HCT116 (cell line): ENCODE results near the gene RIMBP2. TPM values are rescaled to one million over a fixed set of nuclear protein-coding genes. Genes with fewer than 3 reads are reported as not detected.

Experiments
- ATAC-seq: fragments of 200-7000 bp; cut with Tn5 transposase; 2 replicates; pipeline ENCODE4 v1.9.1; 2020; ENCODE audit warnings: mild to moderate bottlenecking, moderate library complexity
- BruUV-seq: library from RNA; stranded (reverse); fragments of 400-500 nt; replicated peaks from 2 replicates; lab custom pipeline; 2021; lab: Mats Ljungman, UMichigan
- CTCF ChIA-PET: fragments of 300-600 bp; sonication (Branson Sonifier 250); formaldehyde crosslinking; loops from one replicate; lab custom pipeline; 2021; ENCODE audit warnings: antibody characterized with exemption; lab: Charles Lee
- POLR2A ChIA-PET: fragments of 300-600, 350-600 bp; sonication (Branson Sonifier 250); formaldehyde crosslinking; loops from one replicate; lab custom pipeline; 2021; ENCODE audit warnings: antibody characterized with exemption; lab: Charles Lee
- RAD21 ChIA-PET, 2 experiments: fragments of 300-600 bp; sonication (Branson Sonifier 250); formaldehyde crosslinking; loops; one replicate each; lab custom pipeline; 2023; ENCODE audit warnings: low total read pairs in 2 of 2; ENCODE audit not compliant: uncharacterized antibody in 2 of 2, unreplicated experiment in 2 of 2, low non-redundant PET in 1 of 2; lab: Charles Lee
- DNase-seq: peaks from one replicate; pipeline ENCODE4 v3.0.0-alpha.2; 2010; ENCODE audit warnings: low read depth, low spot score
- H2AFZ ChIP-seq: fragments of 200-600 bp; shearing (Covaris generic), sonication (generic); 2 replicates; pipeline ENCODE4 v1.6.1; 2017; ENCODE audit warnings: low read depth, mixed run types, mixed read lengths, antibody characterized with exemption, low read length; ENCODE audit not compliant: poor library complexity, severe bottlenecking
- H3K27ac ChIP-seq: 2 replicates; pipeline ENCODE4 v1.5.1; 2012; ENCODE audit warnings: low read depth, low read length
- H3K27me3 ChIP-seq: fragments of 200-600 bp; sonication (generic); 2 replicates; pipeline ENCODE4 v1.6.1; 2016; ENCODE audit warnings: mixed run types, low read length, mixed read lengths; ENCODE audit not compliant: insufficient read depth
- H3K36me3 ChIP-seq, 2 experiments: fragments of 200-500 bp in 1 of 2; fragments of 200-600 bp in 1 of 2; sonication (Bioruptor generic) in 1 of 2; sonication (generic) in 1 of 2; 2 replicates each; pipeline versions ENCODE4 v1.5.1 to v1.6.1; 2014 to 2016; ENCODE audit warnings: low read length in 2 of 2, inconsistent platforms in 1 of 2, mixed read lengths in 1 of 2, mixed run types in 1 of 2; ENCODE audit not compliant: insufficient read depth in 2 of 2, control insufficient read depth in 1 of 2
- H3K4me1 ChIP-seq, 2 experiments: fragments of 200-600 bp in 1 of 2; sonication (generic) in 1 of 2; 2 replicates each; pipeline versions ENCODE4 v1.5.1 to v1.6.1; 2012 to 2017; ENCODE audit warnings: low read length in 2 of 2, inconsistent platforms in 1 of 2, mild to moderate bottlenecking in 1 of 2, mixed read lengths in 1 of 2, mixed run types in 1 of 2, moderate library complexity in 1 of 2; ENCODE audit not compliant: insufficient read depth in 2 of 2, control insufficient read depth in 1 of 2
- H3K4me2 ChIP-seq: fragments of 200-600 bp; sonication (generic); 2 replicates; pipeline ENCODE4 v1.6.1; 2017; ENCODE audit warnings: mixed run types, low read length, mixed read lengths
- H3K4me3 ChIP-seq, 2 experiments: fragments of 200-600 bp in 1 of 2; sonication (generic) in 1 of 2; replicated peaks in 1 of 2; 2 replicates each; pipeline ENCODE4 v1.5.1; 2011 to 2016; ENCODE audit warnings: low read length in 2 of 2, control low read depth in 1 of 2, low read depth in 1 of 2, mild to moderate bottlenecking in 1 of 2, mixed read lengths in 1 of 2, mixed run types in 1 of 2
- H3K79me2 ChIP-seq: fragments of 200-600 bp; sonication (generic); 2 replicates; pipeline ENCODE4 v1.6.1; 2017; ENCODE audit warnings: mild to moderate bottlenecking, mixed run types, low read length, moderate library complexity, mixed read lengths; ENCODE audit not compliant: insufficient read depth
- H3K9ac ChIP-seq: fragments of 200-600 bp; sonication (generic); 2 replicates; pipeline ENCODE4 v1.6.1; 2016; ENCODE audit warnings: low read length, mixed read lengths
- H3K9me2 ChIP-seq: fragments of 200-600 bp; sonication (generic), shearing (Covaris generic); 2 replicates; pipeline ENCODE4 v1.6.1; 2017; ENCODE audit warnings: mixed run types, mild to moderate bottlenecking, moderate library complexity; ENCODE audit not compliant: insufficient read depth
- H3K9me3 ChIP-seq, 2 experiments: fragments of 200-500 bp in 1 of 2; fragments of 200-600 bp in 1 of 2; sonication (Bioruptor generic) in 1 of 2; sonication (generic) in 1 of 2; 2 replicates each; pipeline ENCODE4 v1.6.1; 2014 to 2017; ENCODE audit warnings: low read length in 2 of 2, mixed read lengths in 2 of 2, inconsistent platforms in 1 of 2, low read depth in 1 of 2, mild to moderate bottlenecking in 1 of 2, mixed run types in 1 of 2, moderate library complexity in 1 of 2; ENCODE audit not compliant: control insufficient read depth in 1 of 2, insufficient read depth in 1 of 2
- H4K20me1 ChIP-seq: fragments of 200-600 bp; sonication (generic), shearing (Covaris generic); 2 replicates; pipeline ENCODE4 v1.6.1; 2017; ENCODE audit warnings: mixed run types, mild to moderate bottlenecking, moderate library complexity; ENCODE audit not compliant: insufficient read depth
- CEBPB ChIP-seq: IDR thresholded peaks from 2 replicates; pipeline ENCODE4 v1.6.1; 2012; ENCODE audit warnings: low read depth
- FOSL1 ChIP-seq: IDR thresholded peaks from 2 replicates; pipeline ENCODE4 v1.6.1; 2012; ENCODE audit warnings: low read depth
- SRF ChIP-seq: IDR thresholded peaks from 2 replicates; pipeline ENCODE4 v1.6.1; 2012; ENCODE audit warnings: low read depth
- ZBTB33 ChIP-seq: IDR thresholded peaks from 2 replicates; pipeline ENCODE4 v1.6.1; 2011; ENCODE audit warnings: mild to moderate bottlenecking, low read length, moderate library complexity; ENCODE audit not compliant: insufficient replicate concordance; ENCODE audit errors: extremely low read depth
- intact Hi-C: fragments of 100-400 bp; cut with micrococcal nuclease; formaldehyde crosslinking; loops from 2 replicates; pipeline ENCODE4 v1.10.0; 2022
- total RNA-seq: library from RNA; stranded (reverse); gene quantifications from one replicate; pipeline ENCODE4 v1.2.1, GENCODE V29; 2021; ENCODE audit not compliant: unreplicated experiment

Gene RIMBP2
- total RNA-seq, 1 experiment from 2014 or later = not detected

DNA sequence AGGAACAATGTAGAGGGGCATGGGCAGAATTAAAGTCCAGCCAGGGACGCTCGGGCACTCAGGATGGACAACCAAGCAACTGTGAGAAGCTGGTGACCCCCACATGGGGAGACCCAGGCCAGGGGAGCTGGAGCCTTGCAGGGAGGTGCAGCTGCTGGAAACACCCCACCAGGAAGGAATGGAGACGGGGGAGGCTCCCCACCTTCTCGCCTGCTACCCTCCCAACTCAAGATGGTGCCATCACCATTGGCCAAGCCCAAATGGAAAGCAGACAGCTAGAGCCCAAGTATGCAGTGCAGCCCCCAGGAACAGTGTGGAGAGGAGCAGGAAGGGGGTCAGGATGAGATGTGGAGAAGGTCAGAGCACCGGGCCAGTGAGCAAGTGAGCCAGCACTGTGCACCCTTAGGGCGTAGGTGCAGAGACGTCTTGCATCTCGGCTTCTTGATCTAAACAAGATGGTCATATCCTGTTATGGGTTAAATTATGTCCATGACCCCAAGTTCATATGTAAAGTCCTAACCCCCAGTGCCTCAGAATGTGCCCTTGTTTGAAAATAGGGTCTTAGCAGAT lies 159.5 kb downstream of the RIMBP2 start:
- Histone ChIP-seq H2AFZ (no peak overlapping the region), H3K27me3 (peaks cover 3% of the 10 kb centered on the region; the same call in 1 of the 2 replicates)
- intact Hi-C loops = no loop called here

More for the DNA sequence above, 159.5 kb downstream of the RIMBP2 start:
- ATAC-seq (no peak), DNase-seq (no peak)
- no TSS peak for BruUV-seq
- no peak overlapping the region for H3K4me3 ChIP-seq
- H3K27ac ChIP-seq = no peak overlapping the region
- ChIA-PET CTCF (no interaction called here), RAD21 (no interaction called here)
- H3K9ac ChIP-seq = no peak overlapping the region
- H4K20me1 ChIP-seq = no peaks in the 10 kb centered on the region
- no peak overlapping the region for H3K4me2 ChIP-seq
- no peaks in the 10 kb centered on the region for H3K9me2 ChIP-seq
- TF ChIP-seq ZBTB33 (no peak), CEBPB (no peak), FOSL1 (no peak), SRF (no peak)
- TF ChIP-seq, all 23 proteins: peak for 0
- Histone ChIP-seq H3K79me2 (no peaks in the 10 kb centered on the region), H3K9me3 (no peaks in the 10 kb centered on the region), H3K36me3 (no peaks in the 10 kb centered on the region), H3K4me1 (no peaks in the 10 kb centered on the region)
- POLR2A ChIA-PET = no interaction called here
